22Rv1 (cell line): ENCODE results near the gene PTPRG.

Experiments used
- H3K27ac ChIP-seq: fragments of 450-650 bp; 2 replicates; pipeline ENCODE4 v1.5.1; 2017
- CTCF ChIP-seq: fragments of 450-650 bp; IDR thresholded peaks from 2 replicates; pipeline ENCODE4 v1.5.1; 2017; ENCODE audit warnings: mild to moderate bottlenecking
- ZFX ChIP-seq: fragments of 450-650 bp; IDR thresholded peaks from 2 replicates; pipeline ENCODE4 v1.6.1; 2017; ENCODE audit warnings: antibody characterized with exemption, borderline replicate concordance

The PTPRG gene

DNA sequence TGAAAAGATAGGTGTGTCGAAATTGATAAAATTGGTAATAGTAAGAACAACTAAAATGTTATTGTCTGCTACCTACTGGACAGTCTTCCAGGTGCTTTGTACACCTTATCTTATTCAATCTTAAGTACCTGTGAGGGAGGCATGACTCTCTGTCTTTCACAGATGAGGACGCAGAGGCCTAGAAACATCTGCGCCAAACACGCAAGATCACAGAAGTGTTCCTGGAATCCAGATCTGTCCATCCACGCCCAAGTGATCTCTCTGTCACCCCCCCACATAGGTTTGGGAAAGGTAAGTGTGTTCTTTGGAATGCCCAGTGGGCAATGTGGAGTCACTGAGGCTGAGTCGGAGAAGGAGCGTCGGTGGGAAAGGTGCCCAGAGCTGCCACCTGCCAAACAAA is 34.4 kb upstream of the PTPRG start:
- no peak overlapping the region for H3K27ac ChIP-seq
- TF ChIP-seq ZFX (no peak), CTCF (no peak)

GRCh38 chr3:61530355-61530754 is 31.0 kb upstream of the PTPRG start:
- H3K27ac ChIP-seq: no peak overlapping the region
- TF ChIP-seq CTCF: peak; percentile 75
- no peak for TF ChIP-seq ZFX

DNA sequence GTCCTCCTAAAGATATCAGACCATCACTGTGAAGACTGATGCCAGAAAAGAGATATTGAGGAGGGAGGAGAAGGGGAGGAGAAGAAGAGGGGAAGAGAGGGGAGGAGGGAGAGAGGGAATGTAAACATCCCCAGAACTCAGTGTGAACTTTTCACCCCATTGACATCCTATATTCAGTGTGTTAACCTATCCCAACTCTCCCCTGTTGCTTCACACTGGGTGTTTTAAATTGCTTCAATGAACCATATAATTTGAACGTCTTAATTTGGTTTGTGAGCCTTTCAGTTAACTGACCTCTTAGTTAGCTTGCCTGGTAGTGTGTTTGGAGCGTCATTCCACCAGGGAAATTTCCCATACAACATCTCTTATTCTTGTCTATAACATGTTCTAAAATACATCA is 29.8 kb upstream of the PTPRG start:
- TF ChIP-seq CTCF: no peak
- TF ChIP-seq ZFX: no peak
- no peak overlapping the region for H3K27ac ChIP-seq

GRCh38 chr3:61532739-61533500 is 28.5 kb upstream of the PTPRG start:
- TF ChIP-seq ZFX (no peak), CTCF (no peak)
- no peak overlapping the region for H3K27ac ChIP-seq

DNA sequence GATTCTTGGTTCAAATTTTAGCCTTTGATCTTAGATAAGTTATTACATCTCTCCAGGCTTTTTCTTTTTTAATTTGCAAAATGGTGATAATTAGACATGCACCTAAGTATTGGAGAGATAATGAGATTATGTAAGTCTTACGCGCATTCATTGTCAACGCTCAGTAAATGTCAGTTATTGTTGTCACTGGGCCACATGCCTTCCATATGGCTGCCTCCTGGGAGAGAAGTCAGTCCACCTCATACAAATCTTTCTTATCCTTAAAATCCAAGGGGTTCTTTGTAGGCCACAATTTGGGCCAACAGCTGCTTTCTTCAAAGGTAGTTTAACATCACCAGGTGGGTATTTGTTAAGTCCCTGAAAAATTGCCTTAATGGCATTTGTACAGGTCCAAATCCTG is 25.5 kb upstream of the PTPRG start:
- TF ChIP-seq ZFX (no peak), CTCF (no peak)
- no peak overlapping the region for H3K27ac ChIP-seq

DNA sequence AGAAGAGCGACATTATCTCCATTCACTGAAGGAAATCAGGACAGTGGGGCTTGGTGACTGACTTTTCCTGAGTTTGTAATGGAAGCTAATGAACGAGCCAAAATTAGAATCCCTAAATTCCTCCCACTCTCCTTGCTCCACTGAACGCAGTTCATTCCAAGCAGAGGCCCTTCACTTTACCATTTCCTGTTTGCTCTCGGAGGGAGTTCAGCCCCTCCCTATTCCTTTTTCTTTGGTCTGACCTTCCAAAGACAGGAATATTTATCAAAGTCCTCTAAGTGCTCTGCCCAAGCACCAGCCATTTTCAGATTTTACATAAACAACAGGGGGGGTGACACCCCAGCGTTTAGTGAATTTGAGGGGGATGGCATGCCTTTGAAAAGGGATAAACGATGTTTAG is 24.0 kb upstream of the PTPRG start:
- H3K27ac ChIP-seq: no peak overlapping the region
- no peak for TF ChIP-seq ZFX
- TF ChIP-seq CTCF: no peak

- no peak for TF ChIP-seq CTCF
- no peak for TF ChIP-seq ZFX
- H3K27ac ChIP-seq: no peak overlapping the region
Observed at GRCh38 chr3:61538486-61538885, 22.9 kb upstream of the PTPRG start.
